WERI-Rb-1 (cell line): ENCODE results near the gene PXMP2.
"Not testable (repeated sequence)": the region's sequence is repeated elsewhere in the genome, so short reads cannot be mapped to it uniquely, and the experiment has no call there.

ENCODE experiments used
- DNase-seq: peaks from one replicate; pipeline ENCODE4 v3.0.0-alpha.2; 2020
- H3K27ac ChIP-seq: fragments of 250-450 bp; sonication (Bioruptor Pico); 2 replicates; pipeline ENCODE4 v1.5.1; 2020; ENCODE audit warnings: mild to moderate bottlenecking, moderate library complexity
- H3K27me3 ChIP-seq: fragments of 250-450 bp; sonication (Bioruptor Pico); 2 replicates; pipeline ENCODE4 v1.5.1; 2021; ENCODE audit warnings: mild to moderate bottlenecking, low read depth, moderate library complexity; ENCODE audit not compliant: insufficient read depth, severe bottlenecking
- H3K36me3 ChIP-seq: fragments of 250-450 bp; sonication (Bioruptor Pico); 2 replicates; pipeline ENCODE4 v1.5.1; 2020; ENCODE audit warnings: mild to moderate bottlenecking, moderate library complexity
- H3K4me3 ChIP-seq: 2 replicates; pipeline ENCODE4 v1.5.1; 2011; ENCODE audit warnings: low read depth, mild to moderate bottlenecking, control low read depth, low read length
- H3K9me3 ChIP-seq: fragments of 250-450 bp; sonication (Bioruptor Pico); 2 replicates; pipeline ENCODE4 v1.5.1; 2021; ENCODE audit warnings: mild to moderate bottlenecking, moderate library complexity; ENCODE audit not compliant: severe bottlenecking
- TF ChIP-seq, protein P1 (sequence below): IDR thresholded peaks from 2 replicates; pipeline ENCODE4 v1.5.1; 2011; ENCODE audit warnings: low read depth, mild to moderate bottlenecking, control low read depth, inconsistent platforms, low read length

Gene PXMP2

DNA sequence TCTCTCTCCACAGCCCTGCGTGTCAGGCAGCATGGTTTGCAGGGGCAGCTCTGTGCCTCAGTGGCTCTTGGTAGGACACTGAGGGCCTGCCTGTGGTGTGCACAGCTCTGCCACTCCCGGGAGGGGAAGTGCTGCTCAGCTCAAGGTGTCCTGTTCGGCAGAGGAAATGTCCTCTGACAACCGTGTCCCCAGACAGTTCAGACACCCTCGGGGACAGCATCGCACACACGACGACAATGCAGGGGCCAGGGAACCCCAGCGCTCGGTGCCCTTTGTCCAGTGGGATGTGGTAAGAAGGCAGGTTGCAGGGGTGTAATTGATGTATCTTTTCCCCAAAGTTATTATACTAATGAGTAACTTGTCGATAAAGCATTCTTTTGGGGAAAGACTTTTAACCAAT lies 60.0 kb downstream of the PXMP2 start:
- DNase-seq, result no peak
- TF ChIP-seq, protein P1, sequence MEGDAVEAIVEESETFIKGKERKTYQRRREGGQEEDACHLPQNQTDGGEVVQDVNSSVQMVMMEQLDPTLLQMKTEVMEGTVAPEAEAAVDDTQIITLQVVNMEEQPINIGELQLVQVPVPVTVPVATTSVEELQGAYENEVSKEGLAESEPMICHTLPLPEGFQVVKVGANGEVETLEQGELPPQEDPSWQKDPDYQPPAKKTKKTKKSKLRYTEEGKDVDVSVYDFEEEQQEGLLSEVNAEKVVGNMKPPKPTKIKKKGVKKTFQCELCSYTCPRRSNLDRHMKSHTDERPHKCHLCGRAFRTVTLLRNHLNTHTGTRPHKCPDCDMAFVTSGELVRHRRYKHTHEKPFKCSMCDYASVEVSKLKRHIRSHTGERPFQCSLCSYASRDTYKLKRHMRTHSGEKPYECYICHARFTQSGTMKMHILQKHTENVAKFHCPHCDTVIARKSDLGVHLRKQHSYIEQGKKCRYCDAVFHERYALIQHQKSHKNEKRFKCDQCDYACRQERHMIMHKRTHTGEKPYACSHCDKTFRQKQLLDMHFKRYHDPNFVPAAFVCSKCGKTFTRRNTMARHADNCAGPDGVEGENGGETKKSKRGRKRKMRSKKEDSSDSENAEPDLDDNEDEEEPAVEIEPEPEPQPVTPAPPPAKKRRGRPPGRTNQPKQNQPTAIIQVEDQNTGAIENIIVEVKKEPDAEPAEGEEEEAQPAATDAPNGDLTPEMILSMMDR, result no peak
- Histone ChIP-seq H3K4me3 (no peak overlapping the region), H3K27me3 (no peaks in the 10 kb centered on the region), H3K9me3 (no peaks in the 10 kb centered on the region), H3K27ac (no peak overlapping the region), H3K36me3 (peaks cover 84% of the 10 kb centered on the region)

DNA sequence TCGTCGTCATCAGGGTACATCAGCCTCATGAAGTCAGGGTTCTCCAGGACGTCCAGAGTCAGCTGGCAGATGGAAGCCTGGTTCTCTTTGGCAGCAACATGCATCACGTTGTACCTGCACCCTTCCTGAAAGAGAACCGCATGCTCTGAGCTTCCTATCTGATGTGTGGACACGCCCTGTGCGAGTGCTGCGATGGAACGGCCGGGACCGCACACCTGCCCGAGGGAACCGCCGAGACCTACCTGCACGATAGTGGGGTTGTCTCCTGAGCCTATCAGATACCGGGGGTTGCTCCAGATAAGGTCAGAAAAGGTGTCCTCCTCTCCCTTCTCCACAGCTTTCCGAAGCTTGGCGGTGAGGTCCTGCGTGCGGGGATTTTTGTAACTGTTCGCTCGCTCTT lies 60.5 kb downstream of the PXMP2 start:
- Histone ChIP-seq H3K27ac (no peak overlapping the region), H3K27me3 (no peaks in the 10 kb centered on the region), H3K36me3 (peaks cover 85% of the 10 kb centered on the region), H3K4me3 (no peak overlapping the region), H3K9me3 (no peaks in the 10 kb centered on the region)
- TF ChIP-seq, protein P1, result no peak
- no peak for DNase-seq

DNA sequence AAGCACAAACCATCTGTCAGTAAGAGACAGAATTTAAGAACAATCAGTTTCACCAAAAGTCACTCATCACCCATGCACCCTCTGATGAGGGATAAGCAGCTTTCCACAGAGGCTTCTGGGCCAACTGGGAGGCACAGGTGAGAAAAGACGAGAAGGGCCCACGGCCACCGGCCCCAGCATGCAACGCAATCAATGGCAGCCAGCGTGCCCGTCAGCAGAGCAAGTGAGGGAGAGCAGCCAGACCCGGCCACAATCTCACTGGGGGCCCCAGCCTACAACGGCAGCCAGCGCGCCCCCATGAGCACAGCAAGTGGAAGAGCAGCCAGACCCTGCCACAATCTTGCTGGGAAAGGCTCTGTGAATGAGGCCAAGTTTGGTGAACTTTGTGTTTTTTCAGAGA lies 60.9 kb downstream of the PXMP2 start:
- peaks cover 85% of the 10 kb centered on the region for H3K36me3 ChIP-seq
- TF ChIP-seq, protein P1, result no peak
- no peak overlapping the region for H3K4me3 ChIP-seq
- DNase-seq, result no peak
- no peaks in the 10 kb centered on the region for H3K9me3 ChIP-seq
- H3K27me3 ChIP-seq, result no peaks in the 10 kb centered on the region
- no peak overlapping the region for H3K27ac ChIP-seq

DNA sequence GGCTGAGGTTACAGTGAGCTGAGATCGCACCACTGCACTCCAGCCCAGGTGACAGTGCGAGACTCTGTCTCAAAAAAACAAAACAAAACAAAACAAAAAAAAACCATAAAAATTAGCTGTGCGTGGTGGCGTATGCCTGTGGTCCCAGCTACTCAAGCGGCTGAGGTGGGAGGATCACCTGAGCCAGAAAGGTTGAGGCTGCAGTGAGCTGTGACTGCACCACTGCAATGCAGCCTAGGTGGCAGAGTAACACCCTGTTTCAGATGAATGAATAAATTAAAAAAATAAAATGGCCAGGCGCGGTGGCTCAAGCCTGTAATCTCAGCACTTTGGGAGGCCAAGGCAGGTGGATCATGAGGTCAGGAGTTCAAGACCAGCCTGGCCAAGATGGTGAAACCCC lies 66.3 kb downstream of the PXMP2 start:
- not testable (repeated sequence) for DNase-seq, H3K4me3 ChIP-seq, H3K9me3 ChIP-seq, H3K27me3 ChIP-seq, H3K27ac ChIP-seq
- peaks cover 83% of the 10 kb centered on the region for H3K36me3 ChIP-seq

DNA sequence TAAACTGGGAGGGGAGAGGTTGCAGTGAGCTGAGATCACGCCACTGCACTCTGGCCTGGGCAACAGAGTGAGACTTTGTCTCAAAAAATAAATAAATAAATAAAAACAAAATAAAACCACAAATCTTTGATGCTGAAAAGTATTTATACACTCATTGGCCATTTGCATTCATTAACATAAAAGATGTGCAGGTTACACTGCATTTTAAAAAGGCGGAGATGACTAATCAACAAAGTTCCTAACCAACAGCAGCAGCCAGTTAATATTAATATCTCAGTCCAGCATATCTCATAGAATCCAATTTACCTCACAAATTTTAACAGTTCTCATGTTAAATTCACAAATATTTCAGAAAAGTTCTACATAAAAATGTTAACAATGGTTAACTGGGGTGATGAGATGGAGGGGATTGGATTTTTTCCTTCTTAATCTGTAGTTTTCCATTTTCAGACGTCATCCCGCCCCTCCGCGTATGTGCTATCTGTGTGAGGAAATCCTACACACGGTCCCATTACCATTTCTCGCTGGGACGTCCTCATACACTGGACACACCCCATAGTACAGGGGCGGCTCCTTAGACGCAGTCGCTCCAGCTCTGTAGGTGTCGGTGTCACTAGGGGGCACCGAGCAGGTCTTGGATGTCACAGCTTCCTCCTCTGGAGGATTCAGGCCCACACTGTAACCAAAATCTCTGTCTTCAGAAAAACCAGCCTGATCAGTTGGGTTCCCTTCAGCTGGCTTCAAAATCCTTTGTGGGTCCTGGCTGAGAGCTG lies 67.0 kb downstream of the PXMP2 start:
- no peaks in the 10 kb centered on the region for H3K27me3 ChIP-seq
- TF ChIP-seq, protein P1, result no peak; the same call in 1 of the 2 replicates
- H3K9me3 ChIP-seq, result no peaks in the 10 kb centered on the region
- DNase-seq, result no peak
- H3K36me3 ChIP-seq, result peaks cover 79% of the 10 kb centered on the region
- H3K4me3 ChIP-seq, result no peak overlapping the region
- no peak overlapping the region for H3K27ac ChIP-seq
